K562 (cell line): Measurements from ENCODE around the gene ALG8. TPM values are rescaled to one million over a fixed set of nuclear protein-coding genes. Genes with fewer than 3 reads are reported as not detected.
A peak's percentile ranks its signal among the peaks of the same experiment; 100 is the strongest.

Source experiments
- ARID1B ChIP-seq: fragments of 450-650 bp; IDR thresholded peaks from 2 replicates; pipeline ENCODE4 v1.6.1; 2016; ENCODE audit warnings: antibody characterized with exemption, mild to moderate bottlenecking, inconsistent platforms
- FOXA3 ChIP-seq, 2 experiments: fragments of 450-650 bp in 1 of 2; sonication (generic) in 1 of 2; formaldehyde crosslinking; IDR thresholded peaks in 1 of 2; conservative IDR thresholded peaks in 1 of 2; 2 replicates each; pipeline versions ENCODE4 v1.4.0 to v1.8.0; 2020 to 2022; ENCODE audit warnings: mild to moderate bottlenecking in 2 of 2, missing genetic modification reagents in 1 of 2
- FOXK2 ChIP-seq, 2 experiments: fragments of 450-650 bp; IDR thresholded peaks in 1 of 2; conservative IDR thresholded peaks in 1 of 2; 2 replicates each; pipeline ENCODE4 v1.6.1; 2016; ENCODE audit warnings: low read depth in 2 of 2, mild to moderate bottlenecking in 1 of 2
- HDAC2 ChIP-seq: fragments of 450-650 bp; IDR thresholded peaks from 2 replicates; pipeline ENCODE4 v1.6.1; 2016; ENCODE audit warnings: mild to moderate bottlenecking
- KLF1 ChIP-seq: fragments of 450-650 bp; IDR thresholded peaks from 2 replicates; pipeline ENCODE4 v1.6.1; 2016; ENCODE audit warnings: missing genetic modification characterization, missing compliant biosample characterization
- TEAD4 ChIP-seq, 2 experiments: sonication (generic) in 1 of 2; formaldehyde crosslinking in 1 of 2; IDR thresholded peaks; 2 replicates each; pipeline versions ENCODE4 v1.6.1 to v1.8.0; 2012 to 2022; ENCODE audit warnings: borderline replicate concordance in 1 of 2, inconsistent platforms in 1 of 2, low read length in 1 of 2, mild to moderate bottlenecking in 1 of 2, missing genetic modification reagents in 1 of 2
- WHSC1 ChIP-seq: IDR thresholded peaks from one replicate; pipeline ENCODE4 v1.6.1; 2012; ENCODE audit warnings: low read length, control low read depth, inconsistent platforms
- ZNF23 ChIP-seq: fragments of 250-450 bp; sonication (Bioruptor Pico); IDR thresholded peaks from 2 replicates; pipeline ENCODE4 v1.4.0; 2020; ENCODE audit warnings: mild to moderate bottlenecking
- ZNF3 ChIP-seq: fragments of 250-450 bp; sonication (Bioruptor Pico); IDR thresholded peaks from 2 replicates; pipeline ENCODE4 v1.5.0; 2021; ENCODE audit warnings: mild to moderate bottlenecking, moderate library complexity
- ZNF354B ChIP-seq: fragments of 250-450 bp; sonication (Bioruptor Pico); IDR thresholded peaks from 2 replicates; pipeline ENCODE4 v1.4.0; 2020
- ZNF707 ChIP-seq: fragments of 250-450 bp; sonication (Bioruptor Pico); conservative IDR thresholded peaks from 2 replicates; pipeline ENCODE4 v1.8.0; 2022; ENCODE audit warnings: inconsistent platforms, mild to moderate bottlenecking, moderate library complexity
- polyA plus RNA-seq, 8 experiments: library from polyadenylated mRNA; depleted of rRNA in 4 of 8; stranded (reverse) in 5 of 8; unstranded in 3 of 8; fragments of >200 nt; fragmentation: Nextera tagmentation in 2 of 8; fragmentation: Illumina TruSeq in 1 of 8; extraction: Ambion mirVana in 2 of 8; extraction: Trizol in 1 of 8; gene quantifications; 2 replicates each; pipeline versions ENCODE4 v1.2.1 to v1.2.3, GENCODE V29; 2011 to 2014; ENCODE audit warnings: inconsistent platforms in 1 of 8, missing spikeins in 1 of 8
- total RNA-seq, 7 experiments: library from RNA; depleted of rRNA in 6 of 7; stranded (reverse); fragments of >200 nt in 6 of 7; fragmentation: Illumina TruSeq in 2 of 7; extraction: Trizol in 2 of 7; gene quantifications; 2 replicates each; pipeline versions ENCODE4 v1.2.1 to v1.2.3, GENCODE V29; 2011 to 2021; ENCODE audit warnings: low replicate concordance in 1 of 7
- TF ChIP-seq, protein P1 (sequence below): fragments of 200-600 bp; sonication (generic); IDR thresholded peaks from one replicate; pipeline ENCODE4 v1.6.1; 2012; ENCODE audit warnings: mild to moderate bottlenecking, low read depth, low read length, inconsistent platforms
- TF ChIP-seq, protein P2 (sequence below), 2 experiments: fragments of 250-450 bp in 1 of 2; fragments of 450-650 bp in 1 of 2; sonication (Bioruptor Pico) in 1 of 2; IDR thresholded peaks; 2 replicates each; pipeline versions ENCODE4 v1.6.1 to v1.8.0; 2016 to 2021; ENCODE audit warnings: mild to moderate bottlenecking in 2 of 2, moderate library complexity in 2 of 2, missing compliant biosample characterization in 1 of 2, missing genetic modification characterization in 1 of 2
- TF ChIP-seq, protein P3 (sequence below): fragments of 450-650 bp; formaldehyde crosslinking; IDR thresholded peaks from 2 replicates; pipeline ENCODE4 v1.4.0; 2020; ENCODE audit warnings: mild to moderate bottlenecking, moderate library complexity

ALG8 gene
- total and polyA plus RNA-seq, 9 of the 15 experiments (the other 6 are each of a cell fraction or from before 2014, with no cell fraction given) = 59.3 to 189 (median 106) TPM

- TF ChIP-seq, protein P1, sequence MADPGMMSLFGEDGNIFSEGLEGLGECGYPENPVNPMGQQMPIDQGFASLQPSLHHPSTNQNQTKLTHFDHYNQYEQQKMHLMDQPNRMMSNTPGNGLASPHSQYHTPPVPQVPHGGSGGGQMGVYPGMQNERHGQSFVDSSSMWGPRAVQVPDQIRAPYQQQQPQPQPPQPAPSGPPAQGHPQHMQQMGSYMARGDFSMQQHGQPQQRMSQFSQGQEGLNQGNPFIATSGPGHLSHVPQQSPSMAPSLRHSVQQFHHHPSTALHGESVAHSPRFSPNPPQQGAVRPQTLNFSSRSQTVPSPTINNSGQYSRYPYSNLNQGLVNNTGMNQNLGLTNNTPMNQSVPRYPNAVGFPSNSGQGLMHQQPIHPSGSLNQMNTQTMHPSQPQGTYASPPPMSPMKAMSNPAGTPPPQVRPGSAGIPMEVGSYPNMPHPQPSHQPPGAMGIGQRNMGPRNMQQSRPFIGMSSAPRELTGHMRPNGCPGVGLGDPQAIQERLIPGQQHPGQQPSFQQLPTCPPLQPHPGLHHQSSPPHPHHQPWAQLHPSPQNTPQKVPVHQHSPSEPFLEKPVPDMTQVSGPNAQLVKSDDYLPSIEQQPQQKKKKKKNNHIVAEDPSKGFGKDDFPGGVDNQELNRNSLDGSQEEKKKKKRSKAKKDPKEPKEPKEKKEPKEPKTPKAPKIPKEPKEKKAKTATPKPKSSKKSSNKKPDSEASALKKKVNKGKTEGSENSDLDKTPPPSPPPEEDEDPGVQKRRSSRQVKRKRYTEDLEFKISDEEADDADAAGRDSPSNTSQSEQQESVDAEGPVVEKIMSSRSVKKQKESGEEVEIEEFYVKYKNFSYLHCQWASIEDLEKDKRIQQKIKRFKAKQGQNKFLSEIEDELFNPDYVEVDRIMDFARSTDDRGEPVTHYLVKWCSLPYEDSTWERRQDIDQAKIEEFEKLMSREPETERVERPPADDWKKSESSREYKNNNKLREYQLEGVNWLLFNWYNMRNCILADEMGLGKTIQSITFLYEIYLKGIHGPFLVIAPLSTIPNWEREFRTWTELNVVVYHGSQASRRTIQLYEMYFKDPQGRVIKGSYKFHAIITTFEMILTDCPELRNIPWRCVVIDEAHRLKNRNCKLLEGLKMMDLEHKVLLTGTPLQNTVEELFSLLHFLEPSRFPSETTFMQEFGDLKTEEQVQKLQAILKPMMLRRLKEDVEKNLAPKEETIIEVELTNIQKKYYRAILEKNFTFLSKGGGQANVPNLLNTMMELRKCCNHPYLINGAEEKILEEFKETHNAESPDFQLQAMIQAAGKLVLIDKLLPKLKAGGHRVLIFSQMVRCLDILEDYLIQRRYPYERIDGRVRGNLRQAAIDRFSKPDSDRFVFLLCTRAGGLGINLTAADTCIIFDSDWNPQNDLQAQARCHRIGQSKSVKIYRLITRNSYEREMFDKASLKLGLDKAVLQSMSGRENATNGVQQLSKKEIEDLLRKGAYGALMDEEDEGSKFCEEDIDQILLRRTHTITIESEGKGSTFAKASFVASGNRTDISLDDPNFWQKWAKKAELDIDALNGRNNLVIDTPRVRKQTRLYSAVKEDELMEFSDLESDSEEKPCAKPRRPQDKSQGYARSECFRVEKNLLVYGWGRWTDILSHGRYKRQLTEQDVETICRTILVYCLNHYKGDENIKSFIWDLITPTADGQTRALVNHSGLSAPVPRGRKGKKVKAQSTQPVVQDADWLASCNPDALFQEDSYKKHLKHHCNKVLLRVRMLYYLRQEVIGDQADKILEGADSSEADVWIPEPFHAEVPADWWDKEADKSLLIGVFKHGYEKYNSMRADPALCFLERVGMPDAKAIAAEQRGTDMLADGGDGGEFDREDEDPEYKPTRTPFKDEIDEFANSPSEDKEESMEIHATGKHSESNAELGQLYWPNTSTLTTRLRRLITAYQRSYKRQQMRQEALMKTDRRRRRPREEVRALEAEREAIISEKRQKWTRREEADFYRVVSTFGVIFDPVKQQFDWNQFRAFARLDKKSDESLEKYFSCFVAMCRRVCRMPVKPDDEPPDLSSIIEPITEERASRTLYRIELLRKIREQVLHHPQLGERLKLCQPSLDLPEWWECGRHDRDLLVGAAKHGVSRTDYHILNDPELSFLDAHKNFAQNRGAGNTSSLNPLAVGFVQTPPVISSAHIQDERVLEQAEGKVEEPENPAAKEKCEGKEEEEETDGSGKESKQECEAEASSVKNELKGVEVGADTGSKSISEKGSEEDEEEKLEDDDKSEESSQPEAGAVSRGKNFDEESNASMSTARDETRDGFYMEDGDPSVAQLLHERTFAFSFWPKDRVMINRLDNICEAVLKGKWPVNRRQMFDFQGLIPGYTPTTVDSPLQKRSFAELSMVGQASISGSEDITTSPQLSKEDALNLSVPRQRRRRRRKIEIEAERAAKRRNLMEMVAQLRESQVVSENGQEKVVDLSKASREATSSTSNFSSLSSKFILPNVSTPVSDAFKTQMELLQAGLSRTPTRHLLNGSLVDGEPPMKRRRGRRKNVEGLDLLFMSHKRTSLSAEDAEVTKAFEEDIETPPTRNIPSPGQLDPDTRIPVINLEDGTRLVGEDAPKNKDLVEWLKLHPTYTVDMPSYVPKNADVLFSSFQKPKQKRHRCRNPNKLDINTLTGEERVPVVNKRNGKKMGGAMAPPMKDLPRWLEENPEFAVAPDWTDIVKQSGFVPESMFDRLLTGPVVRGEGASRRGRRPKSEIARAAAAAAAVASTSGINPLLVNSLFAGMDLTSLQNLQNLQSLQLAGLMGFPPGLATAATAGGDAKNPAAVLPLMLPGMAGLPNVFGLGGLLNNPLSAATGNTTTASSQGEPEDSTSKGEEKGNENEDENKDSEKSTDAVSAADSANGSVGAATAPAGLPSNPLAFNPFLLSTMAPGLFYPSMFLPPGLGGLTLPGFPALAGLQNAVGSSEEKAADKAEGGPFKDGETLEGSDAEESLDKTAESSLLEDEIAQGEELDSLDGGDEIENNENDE = no peak
- TF ChIP-seq, protein P2, sequence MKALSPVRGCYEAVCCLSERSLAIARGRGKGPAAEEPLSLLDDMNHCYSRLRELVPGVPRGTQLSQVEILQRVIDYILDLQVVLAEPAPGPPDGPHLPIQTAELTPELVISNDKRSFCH (CRISPR knock-in tag; IDR thresholded peaks at IDR 0.05) = no peak
- TF ChIP-seq, protein P2 (tag; IDR thresholded peaks at IDR 0.05) = peak; percentile 63; the same call in 1 of the 2 replicates
- TF ChIP-seq ZNF707 (CRISPR knock-in tag) (no peak), FOXK2 (conservative IDR thresholded peaks at IDR 0.05 in 1 of 2, IDR thresholded peaks at IDR 0.05 in 1 of 2; ENCODE audit: low read depth in 2 of 2) (no peak), FOXA3 (CRISPR knock-in tag; conservative IDR thresholded peaks at IDR 0.05 in 1 of 2, IDR thresholded peaks at IDR 0.05 in 1 of 2) (no peak), ZNF3 (CRISPR knock-in tag) (no peak), ZNF23 (CRISPR knock-in tag) (no peak), ZNF354B (CRISPR knock-in tag) (no peak), ARID1B (peak; percentile 40), HDAC2 (no peak), TEAD4 (IDR thresholded peaks at IDR 0.05; ENCODE audit: low read length) (peak; percentile 43; the same call in 1 of the 2 replicates), TEAD4 (CRISPR knock-in tag; IDR thresholded peaks at IDR 0.05; ENCODE audit: borderline replicate concordance) (no peak), WHSC1 (no peak), KLF1 (tag) (no peak)
- TF ChIP-seq, protein P3, sequence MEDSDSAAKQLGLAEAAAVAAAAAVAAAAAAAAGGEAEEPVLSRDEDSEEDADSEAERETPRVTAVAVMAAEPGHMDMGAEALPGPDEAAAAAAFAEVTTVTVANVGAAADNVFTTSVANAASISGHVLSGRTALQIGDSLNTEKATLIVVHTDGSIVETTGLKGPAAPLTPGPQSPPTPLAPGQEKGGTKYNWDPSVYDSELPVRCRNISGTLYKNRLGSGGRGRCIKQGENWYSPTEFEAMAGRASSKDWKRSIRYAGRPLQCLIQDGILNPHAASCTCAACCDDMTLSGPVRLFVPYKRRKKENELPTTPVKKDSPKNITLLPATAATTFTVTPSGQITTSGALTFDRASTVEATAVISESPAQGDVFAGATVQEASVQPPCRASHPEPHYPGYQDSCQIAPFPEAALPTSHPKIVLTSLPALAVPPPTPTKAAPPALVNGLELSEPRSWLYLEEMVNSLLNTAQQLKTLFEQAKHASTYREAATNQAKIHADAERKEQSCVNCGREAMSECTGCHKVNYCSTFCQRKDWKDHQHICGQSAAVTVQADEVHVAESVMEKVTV (CRISPR knock-in tag) = no peak
Observed at GRCh38 chr11:78166855-78167469, 27.5 kb upstream of the ALG8 start (continued).
